ENCODE data around the gene PTPRCAP. TPM values are rescaled to one million over a fixed set of nuclear protein-coding genes. Genes with fewer than 3 reads are reported as not detected.

The PTPRCAP gene
- total RNA-seq, 1 experiment from 2014 or later: 0.15 TPM

DNA sequence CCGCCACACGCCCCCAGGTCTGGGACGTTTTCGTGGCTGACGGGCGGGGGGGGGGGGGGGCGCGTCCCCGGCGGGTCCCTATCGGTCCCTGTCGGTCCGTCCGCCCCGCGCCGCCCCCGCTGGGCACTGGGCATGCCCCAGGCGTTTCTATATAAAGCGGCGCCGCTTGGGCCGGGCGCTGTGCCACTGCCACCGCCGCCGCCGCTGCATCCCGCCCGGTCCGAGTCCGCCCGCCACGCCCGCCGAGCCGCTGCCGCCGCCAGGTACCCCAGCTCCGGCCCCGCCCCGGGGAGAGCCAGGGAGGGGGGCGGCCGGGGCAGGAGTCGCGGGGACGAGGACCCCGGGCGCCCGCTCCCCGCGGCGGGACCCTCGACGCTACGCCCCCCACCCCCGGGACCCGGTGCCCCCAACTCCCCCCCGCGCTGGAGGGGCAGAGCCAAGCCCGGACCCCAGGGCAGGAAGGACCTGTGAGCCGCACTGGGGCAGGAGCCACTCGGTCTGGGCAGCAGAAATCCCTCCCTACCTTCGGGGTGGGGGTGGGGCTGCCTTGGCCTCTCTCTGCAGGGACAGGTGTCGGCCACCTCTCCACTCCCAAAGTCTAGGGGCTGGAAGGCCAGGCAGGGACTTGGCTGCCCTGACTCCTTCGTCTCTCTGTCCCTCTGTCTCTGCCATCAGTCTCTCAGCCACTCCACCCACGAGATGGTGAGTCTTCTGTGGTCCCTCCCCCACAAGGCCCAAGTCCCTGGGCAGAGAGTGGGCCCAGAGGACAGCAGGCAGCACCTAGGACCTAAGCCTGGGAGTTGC is 21.8 kb downstream of the PTPRCAP start, which contains the start of gene CARNS1:
Gene CARNS1 (plus strand): TSS at position 178 of the 804 bp plus-strand sequence. CDS start 522 bp downstream, at position 700.
- H3K4me3 ChIP-seq (ENCODE audit: low read length): peak within 1 kb of the TSS; percentile 54

DNA sequence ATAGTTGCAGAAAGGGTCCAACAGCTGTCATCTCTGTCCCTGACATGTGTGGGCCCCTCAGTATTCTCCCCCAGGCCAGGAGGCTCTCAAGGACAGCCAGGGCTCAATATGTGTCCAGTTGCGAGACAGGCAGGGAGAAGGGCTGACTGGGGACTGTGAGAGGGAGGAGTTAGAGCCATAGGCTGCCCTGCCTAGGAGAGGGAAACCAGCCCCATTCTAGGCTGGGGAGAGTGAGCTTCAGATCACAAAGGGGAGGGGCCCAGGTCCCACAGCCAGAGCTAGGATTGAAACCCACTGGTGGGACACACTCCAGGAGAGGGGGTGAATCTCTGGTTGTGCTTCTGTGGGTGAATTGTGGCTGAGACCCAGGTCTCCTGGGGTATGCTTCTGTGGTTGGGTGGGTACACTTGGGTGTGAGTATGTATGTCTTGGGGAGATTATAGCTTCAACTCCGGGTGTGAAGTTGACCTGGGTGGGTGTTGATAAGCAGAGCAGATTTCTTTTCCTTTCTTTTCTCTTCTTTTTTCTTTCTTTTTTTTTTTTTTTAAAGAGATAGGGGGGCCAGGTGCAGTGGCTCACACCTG is 24.1 kb downstream of the PTPRCAP start:
- POLR2A ChIA-PET (ENCODE audit: unreplicated experiment): no interaction called here
- no peak for ATAC-seq
- CTCF ChIA-PET: no interaction called here

More for the DNA sequence above, 21.8 kb downstream of the PTPRCAP start, which contains the start of gene CARNS1:
- Histone ChIP-seq H3K4me2 (ENCODE audit: low read length) (peak within 1 kb of the TSS; percentile 84), H3K9me3 (ENCODE audit: low read length) (no peaks in the 10 kb centered on the region), H3K27me3 (ENCODE audit: low read length) (no peaks in the 10 kb centered on the region), H3K36me3 (ENCODE audit: low read depth, low read length) (no peaks in the 10 kb centered on the region), H3F3A (ENCODE audit: low read length, unreplicated experiment) (no peaks in the 10 kb centered on the region), H3K9ac (ENCODE audit: low read length) (no peak within 1 kb of the TSS), H4K20me1 (ENCODE audit: low read length) (no peaks in the 10 kb centered on the region), H3K79me2 (ENCODE audit: low read length) (no peaks in the 10 kb centered on the region), H3K9me2 (replicated peaks; ENCODE audit: low read length) (no peaks in the 10 kb centered on the region), H3K27ac (ENCODE audit: low read length) (no peak within 1 kb of the TSS), H3K4me1 (ENCODE audit: insufficient read depth, low read length) (peaks cover 6% of the 10 kb centered on the region; the same call in 1 of the 2 replicates), H2AFZ (ENCODE audit: low read length) (peak within 1 kb of the TSS; percentile 57; the same call in 1 of the 2 replicates)
- POLR2A ChIA-PET (ENCODE audit: unreplicated experiment): no interaction called here
- CTCF ChIA-PET: no interaction called here
- no peak for DNase-seq
- BruUV-seq (replicated peaks): no TSS peak
- TF ChIP-seq EZH2 (IDR thresholded peaks at IDR 0.05; ENCODE audit: low read length, unreplicated experiment) (no peak), EZH2phosphoT487 (IDR thresholded peaks at IDR 0.05; ENCODE audit: borderline replicate concordance, low read length) (no peak)
- TF ChIP-seq, protein P1, sequence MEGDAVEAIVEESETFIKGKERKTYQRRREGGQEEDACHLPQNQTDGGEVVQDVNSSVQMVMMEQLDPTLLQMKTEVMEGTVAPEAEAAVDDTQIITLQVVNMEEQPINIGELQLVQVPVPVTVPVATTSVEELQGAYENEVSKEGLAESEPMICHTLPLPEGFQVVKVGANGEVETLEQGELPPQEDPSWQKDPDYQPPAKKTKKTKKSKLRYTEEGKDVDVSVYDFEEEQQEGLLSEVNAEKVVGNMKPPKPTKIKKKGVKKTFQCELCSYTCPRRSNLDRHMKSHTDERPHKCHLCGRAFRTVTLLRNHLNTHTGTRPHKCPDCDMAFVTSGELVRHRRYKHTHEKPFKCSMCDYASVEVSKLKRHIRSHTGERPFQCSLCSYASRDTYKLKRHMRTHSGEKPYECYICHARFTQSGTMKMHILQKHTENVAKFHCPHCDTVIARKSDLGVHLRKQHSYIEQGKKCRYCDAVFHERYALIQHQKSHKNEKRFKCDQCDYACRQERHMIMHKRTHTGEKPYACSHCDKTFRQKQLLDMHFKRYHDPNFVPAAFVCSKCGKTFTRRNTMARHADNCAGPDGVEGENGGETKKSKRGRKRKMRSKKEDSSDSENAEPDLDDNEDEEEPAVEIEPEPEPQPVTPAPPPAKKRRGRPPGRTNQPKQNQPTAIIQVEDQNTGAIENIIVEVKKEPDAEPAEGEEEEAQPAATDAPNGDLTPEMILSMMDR (conservative IDR thresholded peaks at IDR 0.05; ENCODE audit: low read depth, low read length): no peak
- intact Hi-C loops (cut with micrococcal nuclease): no loop called here
- ATAC-seq: 0 out of 2 replicates have a peak, but pooled peaks have one; percentile 10

More for the DNA sequence above, 24.1 kb downstream of the PTPRCAP start:
- Histone ChIP-seq H3K4me1 (ENCODE audit: insufficient read depth, low read length) (no peaks in the 10 kb centered on the region; the same call in 1 of the 2 replicates), H3K4me2 (ENCODE audit: low read length) (no peak overlapping the region), H2AFZ (ENCODE audit: low read length) (no peak overlapping the region), H3K36me3 (ENCODE audit: low read depth, low read length) (no peaks in the 10 kb centered on the region), H3K9ac (ENCODE audit: low read length) (no peak overlapping the region), H3K27me3 (ENCODE audit: low read length) (no peaks in the 10 kb centered on the region), H3K9me2 (replicated peaks; ENCODE audit: low read length) (no peaks in the 10 kb centered on the region), H3K27ac (ENCODE audit: low read length) (no peak overlapping the region), H3K4me3 (ENCODE audit: low read length) (no peak overlapping the region), H3K79me2 (ENCODE audit: low read length) (no peaks in the 10 kb centered on the region), H3K9me3 (ENCODE audit: low read length) (no peaks in the 10 kb centered on the region), H3F3A (ENCODE audit: low read length, unreplicated experiment) (no peaks in the 10 kb centered on the region), H4K20me1 (ENCODE audit: low read length) (no peaks in the 10 kb centered on the region)
- no TSS peak for BruUV-seq (replicated peaks)
- intact Hi-C loops (cut with micrococcal nuclease): no loop called here
- TF ChIP-seq, protein P1 (conservative IDR thresholded peaks at IDR 0.05; ENCODE audit: low read depth, low read length): no peak
- TF ChIP-seq EZH2phosphoT487 (IDR thresholded peaks at IDR 0.05; ENCODE audit: borderline replicate concordance, low read length) (no peak), EZH2 (IDR thresholded peaks at IDR 0.05; ENCODE audit: low read length, unreplicated experiment) (no peak)
- no peak for DNase-seq
